ENCODE measurements around the gene GPBAR1. TPM values are rescaled to one million over a fixed set of nuclear protein-coding genes. Genes with fewer than 3 reads are reported as not detected.

The GPBAR1 gene
- polyA plus RNA-seq, 12 donors = 1.2 to 2.9 (median 1.8) TPM; not detected in 2

DNA sequence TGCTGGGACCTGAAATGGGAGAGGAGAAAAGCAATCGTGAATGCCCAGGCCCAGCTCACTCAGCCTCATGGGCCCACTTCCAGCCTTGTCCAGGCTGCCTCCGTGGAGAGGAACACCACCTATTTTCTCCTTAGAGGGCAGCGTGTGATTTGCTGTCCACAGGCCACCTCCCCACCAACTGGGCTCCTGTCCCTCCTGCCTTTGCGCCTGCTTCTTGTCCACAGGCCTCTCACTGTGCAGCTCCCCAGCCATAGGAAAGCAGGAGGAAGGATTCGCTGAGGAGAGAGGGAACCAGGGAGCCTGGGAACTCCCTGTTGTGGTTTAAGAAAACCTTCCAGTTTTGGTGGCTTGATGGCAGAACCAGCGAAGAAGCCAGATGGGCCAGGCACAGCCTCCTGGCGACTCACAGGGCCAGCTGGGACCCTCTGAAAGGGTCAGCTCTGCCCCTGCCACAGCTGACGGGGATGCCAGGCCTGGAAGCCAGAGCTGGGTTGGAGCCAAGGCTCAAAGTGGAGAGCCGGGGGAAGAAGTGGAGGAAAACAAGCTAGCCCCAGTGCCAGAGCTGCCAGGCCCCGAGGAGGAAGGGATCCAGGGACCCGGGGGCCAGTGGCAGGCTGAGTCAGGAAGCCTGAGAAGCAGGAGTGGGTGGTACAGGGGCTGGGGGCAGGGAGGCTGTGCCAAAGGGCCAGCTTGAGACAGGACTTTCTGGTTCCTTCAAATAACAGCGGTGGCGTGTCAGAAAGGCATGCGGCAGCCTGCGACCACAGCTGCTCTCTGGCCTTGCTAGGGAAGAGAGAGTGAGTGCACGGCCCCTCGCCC is 21.6 kb downstream of the GPBAR1 start:
- DNase-seq = no peak

- DNase-seq = no peak
Observed at GRCh38 chr2:218284106-218284811, 23.4 kb downstream of the GPBAR1 start.

DNA sequence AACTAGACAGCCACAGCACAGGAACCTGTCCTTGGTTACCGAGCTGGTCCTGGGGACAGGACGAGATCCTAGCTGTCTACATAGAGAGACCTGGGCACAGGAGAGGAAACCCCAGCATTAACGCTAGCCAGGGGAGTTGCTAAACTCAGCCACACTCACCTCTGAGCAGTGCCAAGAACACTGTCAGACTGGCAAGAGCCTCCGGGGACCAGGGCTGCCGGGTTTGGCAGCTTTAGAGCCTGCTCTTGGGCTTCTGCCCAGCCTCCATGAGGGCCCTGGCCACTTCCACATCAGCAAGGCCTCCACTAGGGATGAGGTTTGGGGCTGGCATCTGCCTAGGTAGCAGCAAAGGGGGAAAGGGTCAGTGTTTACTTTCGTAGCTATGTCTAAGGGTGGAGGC is 24.8 kb downstream of the GPBAR1 start:
- no peak for DNase-seq

GRCh38 chr2:218286570-218287459 is 26.0 kb downstream of the GPBAR1 start:
- peak; percentile 94 for DNase-seq

DNA sequence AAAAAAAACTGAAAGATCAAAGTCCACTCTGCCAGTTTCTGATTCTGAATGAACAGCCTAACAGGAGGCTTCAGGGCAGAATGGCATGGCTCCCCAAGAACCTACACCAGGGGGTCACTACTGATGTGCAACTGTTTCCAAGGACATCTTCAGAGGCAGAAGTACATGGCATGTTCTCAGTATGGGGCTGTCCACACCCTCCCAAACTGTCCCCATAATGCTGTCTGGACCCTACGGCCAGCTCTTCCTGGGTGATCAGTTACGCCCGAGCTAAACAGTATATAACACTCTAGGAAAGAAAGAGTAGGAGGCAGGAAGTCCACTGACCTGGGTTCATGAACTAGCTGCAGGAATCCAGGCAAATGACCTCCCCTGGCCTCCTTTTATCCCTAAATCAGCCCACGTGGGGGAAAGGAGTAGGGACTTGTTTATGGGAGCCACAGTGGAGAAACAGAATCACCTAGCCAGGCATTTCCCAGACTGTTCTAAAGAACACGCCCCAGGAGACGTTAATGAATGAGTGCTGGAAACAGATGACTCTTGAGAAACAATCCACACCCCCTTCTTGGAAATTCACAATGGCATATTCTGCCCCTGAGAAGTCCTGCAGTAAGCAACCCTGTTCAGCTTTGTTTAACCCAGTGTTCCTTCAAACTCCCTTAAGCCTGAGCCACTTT is 29.0 kb downstream of the GPBAR1 start:
- no peak for DNase-seq

- DNase-seq = no peak
Observed at GRCh38 chr2:218290316-218291261, 29.8 kb downstream of the GPBAR1 start.

- no peak for DNase-seq
Observed at GRCh38 chr2:218291318-218292047, 30.7 kb downstream of the GPBAR1 start.

- peak; percentile 68 for DNase-seq
Observed at GRCh38 chr2:218292048-218293014, 31.5 kb downstream of the GPBAR1 start, which contains the start of gene TMBIM1. Gene TMBIM1 (minus strand): TSS chr2:218292503. CDS start chr2:218282141, 10,362 bp downstream.

- no peak for DNase-seq
Observed at GRCh38 chr2:218293715-218294429, 33.1 kb downstream of the GPBAR1 start.

- no peak for DNase-seq
Observed at GRCh38 chr2:218294430-218295022, 33.7 kb downstream of the GPBAR1 start.

DNA sequence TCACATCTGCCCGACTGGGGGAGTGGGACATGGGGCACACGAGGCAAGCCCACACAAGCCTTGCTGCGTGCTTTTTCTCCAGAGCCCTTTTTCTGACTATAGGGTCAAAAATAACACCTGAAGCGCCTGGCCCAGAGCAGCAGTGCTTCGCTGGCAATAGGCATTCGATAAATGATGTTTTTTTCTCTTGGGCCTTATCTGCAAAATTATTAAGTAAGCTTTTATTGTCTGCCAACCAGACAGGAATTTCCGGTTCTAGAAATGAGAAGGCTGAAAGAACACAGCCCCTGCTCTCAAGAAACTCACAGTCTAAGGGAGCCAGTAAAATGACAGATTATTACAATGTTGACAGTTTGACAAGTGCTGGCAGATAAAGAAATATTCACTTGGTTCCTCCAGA is 34.2 kb downstream of the GPBAR1 start:
- no peak for DNase-seq

DNA sequence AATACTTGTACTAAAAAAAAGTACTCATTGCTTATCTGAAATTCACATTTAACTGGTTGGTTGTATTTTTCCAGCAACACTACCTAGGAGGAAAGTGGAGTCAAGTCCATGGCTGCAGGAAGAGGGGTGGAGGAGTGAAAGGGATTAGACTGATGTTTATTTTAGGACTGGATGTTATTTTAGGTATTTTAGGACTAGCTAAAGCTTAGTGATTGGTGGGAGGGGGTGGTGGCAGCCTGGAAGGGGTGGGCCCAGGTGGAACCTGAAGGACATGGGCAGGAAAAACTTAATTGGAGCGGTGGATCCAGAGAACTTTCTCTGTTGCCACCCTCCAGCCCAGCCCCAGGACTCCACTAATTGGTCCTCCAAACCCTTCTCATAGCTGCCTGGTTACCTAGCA is 35.4 kb downstream of the GPBAR1 start:
- DNase-seq = no peak

- no peak for DNase-seq
Observed at GRCh38 chr2:218296847-218297246, 36.0 kb downstream of the GPBAR1 start.

DNA sequence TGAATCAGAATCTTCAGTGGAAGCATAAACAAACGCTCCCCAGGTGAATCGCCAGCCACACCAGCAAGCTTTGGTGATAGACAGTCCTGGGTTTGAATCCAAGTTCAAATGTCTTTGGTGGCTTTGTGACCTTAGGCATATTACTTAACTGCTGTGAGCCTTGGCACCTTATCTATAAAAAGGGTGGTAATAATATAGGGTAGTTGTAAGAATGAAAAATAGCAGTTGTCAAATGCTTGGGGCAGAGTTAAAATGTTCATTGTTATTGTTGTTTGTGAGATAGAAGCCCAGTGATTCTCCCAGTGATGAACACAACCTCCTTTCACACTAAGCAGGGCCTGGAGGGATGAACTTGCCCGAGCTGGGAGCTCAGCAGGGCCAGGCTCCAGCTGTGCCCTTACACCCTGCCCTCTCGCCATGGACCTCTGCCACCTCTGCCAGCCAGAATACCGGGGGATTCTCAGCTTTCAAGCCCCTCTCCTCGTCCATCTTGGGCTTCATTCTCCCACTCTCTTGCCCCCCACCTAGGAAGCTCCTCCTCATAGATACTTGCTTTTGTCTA is 37.6 kb downstream of the GPBAR1 start:
- no peak for DNase-seq

GRCh38 chr2:218300141-218300540 is 39.3 kb downstream of the GPBAR1 start:
- no peak for DNase-seq

DNA sequence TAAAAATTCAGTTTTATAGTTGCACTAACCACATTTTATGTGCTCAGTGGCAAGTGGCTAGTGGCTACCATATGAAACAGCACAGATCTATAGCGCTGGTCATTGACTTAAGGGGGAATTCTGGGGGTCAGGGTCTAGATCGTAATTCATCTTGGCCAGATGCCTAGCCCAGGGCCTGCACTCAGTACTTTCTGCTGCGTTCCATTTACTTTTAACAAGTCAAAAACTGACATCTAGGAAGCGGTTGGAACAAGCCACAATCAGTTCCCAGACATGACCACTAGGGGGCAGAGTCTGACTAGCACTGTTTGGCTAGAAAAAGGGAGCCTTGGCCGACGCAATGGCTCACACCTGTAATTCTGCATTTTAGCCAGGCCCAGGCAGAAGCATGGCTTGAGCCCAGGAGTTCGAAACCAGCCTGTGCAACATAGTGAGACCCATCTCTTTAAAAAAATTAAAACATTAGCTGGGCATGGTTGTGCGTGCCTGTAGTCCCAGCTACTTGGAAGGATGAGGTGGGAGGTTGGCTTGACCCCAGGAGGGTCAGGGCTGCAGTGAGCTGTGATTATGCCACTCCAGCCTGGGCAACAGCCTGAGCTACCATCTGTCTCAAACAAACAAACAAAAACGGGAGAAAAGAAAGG is 40.5 kb downstream of the GPBAR1 start:
- peak; percentile 88 for DNase-seq

Data from muscle of arm (tissue), 12 donors.